NK-92 (cell line): ENCODE measurements around the gene TRAF3.

Source experiments
- DNase-seq: peaks from one replicate; lab custom pipeline; 2025; ENCODE audit not compliant: unreplicated experiment; lab: John Stamatoyannopoulos, UW

TRAF3 gene

GRCh38 chr14:102951799-102952198, 174.6 kb downstream of the TRAF3 start:
- DNase-seq: no peak

- no peak for DNase-seq
Measured at GRCh38 chr14:102952276-102952675, 175.0 kb downstream of the TRAF3 start.

GRCh38 chr14:102953100-102953499, 175.9 kb downstream of the TRAF3 start:
- no peak for DNase-seq

- no peak for DNase-seq
Measured at GRCh38 chr14:102954081-102954789, 177.0 kb downstream of the TRAF3 start.

- DNase-seq: no peak
Measured at GRCh38 chr14:102955636-102956408, 178.6 kb downstream of the TRAF3 start.

GRCh38 chr14:102957222-102957621, 180.0 kb downstream of the TRAF3 start:
- DNase-seq: no peak

- DNase-seq: no peak
Measured at GRCh38 chr14:102958461-102958860, 181.2 kb downstream of the TRAF3 start.
